CD4-positive, alpha-beta T cell (primary cell): ENCODE results near the gene ZNF69. TPM values are rescaled to one million over a fixed set of nuclear protein-coding genes. Genes with fewer than 3 reads are reported as not detected.
"Not testable (repeated sequence)": the region's sequence is repeated elsewhere in the genome, so short reads cannot be mapped to it uniquely, and the experiment has no call there.

ENCODE experiments used
- ATAC-seq: fragments of 200-7000 bp; cut with Tn5 transposase; one replicate; pipeline ENCODE4 v1.10.0; 2022; ENCODE audit warnings: mild to moderate bottlenecking; ENCODE audit not compliant: poor library complexity
- CTCF ChIA-PET: fragments of 350-600 bp; sonication (Branson Sonifier 250); formaldehyde crosslinking; loops from one replicate; lab custom pipeline; 2021; ENCODE audit warnings: antibody characterized with exemption, inconsistent platforms; lab: Charles Lee
- POLR2A ChIA-PET: fragments of 350-600 bp; sonication (Branson Sonifier 250); formaldehyde crosslinking; loops from one replicate; lab custom pipeline; 2021; ENCODE audit warnings: antibody characterized with exemption, inconsistent platforms; lab: Charles Lee
- DNase-seq, 14 experiments: peaks; one replicate each; pipeline ENCODE4 v3.0.0-alpha.2; 2013 to 2020; ENCODE audit warnings: mixed read lengths in 2 of 14
- H3K27ac ChIP-seq, 2 donors: one replicate each; pipeline versions ENCODE4 v1.5.1 to v1.7.0; 2013; ENCODE audit warnings: low read length in 2 of 2, low read depth in 1 of 2, mild to moderate bottlenecking in 1 of 2
- H3K27me3 ChIP-seq, 2 experiments: 1 replicate in 1 of 2; 2 replicates in 1 of 2; pipeline versions ENCODE4 v1.6.1 to v1.7.0; 2013; ENCODE audit warnings: low read length in 2 of 2, control low read depth in 1 of 2, mild to moderate bottlenecking in 1 of 2, moderate library complexity in 1 of 2; ENCODE audit not compliant: insufficient read depth in 2 of 2, control insufficient read depth in 1 of 2
- H3K36me3 ChIP-seq: one replicate; pipeline ENCODE4 v1.6.1; 2013; ENCODE audit warnings: low read length, control low read depth; ENCODE audit not compliant: insufficient read depth
- H3K4me1 ChIP-seq: one replicate; pipeline ENCODE4 v1.6.1; 2013; ENCODE audit warnings: low read length, control low read depth; ENCODE audit not compliant: insufficient read depth
- H3K4me3 ChIP-seq: one replicate; pipeline ENCODE4 v1.5.1; 2013; ENCODE audit warnings: mild to moderate bottlenecking, low read length, moderate library complexity
- H3K9me3 ChIP-seq, 2 experiments: 1 replicate in 1 of 2; 2 replicates in 1 of 2; pipeline versions ENCODE4 v1.6.1 to v1.7.0; 2013; ENCODE audit warnings: low read length in 2 of 2, mild to moderate bottlenecking in 2 of 2, control low read depth in 1 of 2, moderate library complexity in 1 of 2; ENCODE audit not compliant: control insufficient read depth in 1 of 2, insufficient read depth in 1 of 2
- H3K27ac Mint-ChIP-seq: one replicate; pipeline ENCODE4 v1.8.0; 2020; ENCODE audit warnings: mixed read lengths
- H3K27me3 Mint-ChIP-seq: one replicate; pipeline ENCODE4 v1.8.0; 2021; ENCODE audit warnings: mixed read lengths
- H3K36me3 Mint-ChIP-seq: one replicate; pipeline ENCODE4 v1.8.0; 2021; ENCODE audit warnings: low read depth, mixed read lengths
- H3K4me1 Mint-ChIP-seq: one replicate; pipeline ENCODE4 v1.8.0; 2021; ENCODE audit warnings: low read depth, mixed read lengths
- H3K4me3 Mint-ChIP-seq: one replicate; pipeline ENCODE4 v1.8.0; 2020; ENCODE audit warnings: mild to moderate bottlenecking, mixed read lengths
- H3K9me3 Mint-ChIP-seq: one replicate; pipeline ENCODE4 v1.8.0; 2020; ENCODE audit warnings: mixed read lengths
- intact Hi-C, 2 experiments: fragments of 100-400 bp; cut with DNase I in 1 of 2; cut with micrococcal nuclease in 1 of 2; formaldehyde crosslinking; loops; one replicate each; pipeline versions ENCODE4 v1.15.1 to v1.9.0; 2023 to 2025; cut with DNase I, micrococcal nuclease
- total RNA-seq, 174 experiments: library from RNA in 2 of 174; stranded (reverse) in 2 of 174; gene quantifications; one replicate each; pipeline ENCODE4 v1.2.3 and lab custom pipeline; 2021 to 2026
- TF ChIP-seq, protein P1 (sequence below): fragments of 200-600 bp; IDR thresholded peaks from one replicate; pipeline ENCODE4 v1.8.0; 2022; ENCODE audit warnings: antibody characterized with exemption, mild to moderate bottlenecking

The ZNF69 gene
- total RNA-seq, 2 experiments from 2014 or later: 2.4 to 3.5 TPM

GRCh38 chr19:11905928-11906327 lies 18.3 kb downstream of the ZNF69 start:
- CTCF ChIA-PET: no interaction called here
- H3K27ac Mint-ChIP-seq: no peak overlapping the region
- H3K4me3 ChIP-seq: no peak overlapping the region
- no peak for ATAC-seq
- no peaks in the 10 kb centered on the region for H3K4me1 ChIP-seq
- TF ChIP-seq, protein P1, sequence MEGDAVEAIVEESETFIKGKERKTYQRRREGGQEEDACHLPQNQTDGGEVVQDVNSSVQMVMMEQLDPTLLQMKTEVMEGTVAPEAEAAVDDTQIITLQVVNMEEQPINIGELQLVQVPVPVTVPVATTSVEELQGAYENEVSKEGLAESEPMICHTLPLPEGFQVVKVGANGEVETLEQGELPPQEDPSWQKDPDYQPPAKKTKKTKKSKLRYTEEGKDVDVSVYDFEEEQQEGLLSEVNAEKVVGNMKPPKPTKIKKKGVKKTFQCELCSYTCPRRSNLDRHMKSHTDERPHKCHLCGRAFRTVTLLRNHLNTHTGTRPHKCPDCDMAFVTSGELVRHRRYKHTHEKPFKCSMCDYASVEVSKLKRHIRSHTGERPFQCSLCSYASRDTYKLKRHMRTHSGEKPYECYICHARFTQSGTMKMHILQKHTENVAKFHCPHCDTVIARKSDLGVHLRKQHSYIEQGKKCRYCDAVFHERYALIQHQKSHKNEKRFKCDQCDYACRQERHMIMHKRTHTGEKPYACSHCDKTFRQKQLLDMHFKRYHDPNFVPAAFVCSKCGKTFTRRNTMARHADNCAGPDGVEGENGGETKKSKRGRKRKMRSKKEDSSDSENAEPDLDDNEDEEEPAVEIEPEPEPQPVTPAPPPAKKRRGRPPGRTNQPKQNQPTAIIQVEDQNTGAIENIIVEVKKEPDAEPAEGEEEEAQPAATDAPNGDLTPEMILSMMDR: no peak
- POLR2A ChIA-PET: no interaction called here
- H3K27me3 ChIP-seq: no peaks in the 10 kb centered on the region
- H3K27me3 Mint-ChIP-seq: no peaks in the 10 kb centered on the region
- peaks cover 26 to 51% of the 10 kb centered on the region in 2 experiments for H3K9me3 ChIP-seq
- H3K27ac ChIP-seq: no peak overlapping the region
- DNase-seq: no peak
- no peaks in the 10 kb centered on the region for H3K4me1 Mint-ChIP-seq
- intact Hi-C loops: no loop called here
- peaks cover 8% of the 10 kb centered on the region for H3K9me3 Mint-ChIP-seq
- H3K36me3 ChIP-seq: peaks cover 13% of the 10 kb centered on the region
- no peak overlapping the region for H3K4me3 Mint-ChIP-seq
- peaks cover 84% of the 10 kb centered on the region for H3K36me3 Mint-ChIP-seq

DNA sequence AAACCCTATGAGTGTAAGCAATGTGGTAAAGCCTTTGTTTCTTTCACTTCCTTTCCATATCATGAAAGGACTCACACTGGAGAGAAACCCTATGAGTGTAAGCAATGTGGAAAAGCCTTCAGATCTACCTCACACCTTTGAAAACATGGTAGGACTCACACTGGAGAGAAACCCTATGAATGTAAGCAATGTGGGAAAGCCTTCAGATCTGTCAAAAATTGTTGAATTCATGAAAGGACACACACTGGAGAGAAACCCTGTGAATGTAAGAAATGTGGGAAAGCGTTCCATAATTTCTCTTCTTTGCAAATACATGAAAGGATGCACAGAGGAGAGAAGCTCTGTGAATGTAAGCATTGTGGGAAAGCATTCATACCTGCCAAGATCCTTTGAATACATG lies 24.4 kb downstream of the ZNF69 start:
- not testable (repeated sequence) for ATAC-seq, H3K4me3 ChIP-seq

DNA sequence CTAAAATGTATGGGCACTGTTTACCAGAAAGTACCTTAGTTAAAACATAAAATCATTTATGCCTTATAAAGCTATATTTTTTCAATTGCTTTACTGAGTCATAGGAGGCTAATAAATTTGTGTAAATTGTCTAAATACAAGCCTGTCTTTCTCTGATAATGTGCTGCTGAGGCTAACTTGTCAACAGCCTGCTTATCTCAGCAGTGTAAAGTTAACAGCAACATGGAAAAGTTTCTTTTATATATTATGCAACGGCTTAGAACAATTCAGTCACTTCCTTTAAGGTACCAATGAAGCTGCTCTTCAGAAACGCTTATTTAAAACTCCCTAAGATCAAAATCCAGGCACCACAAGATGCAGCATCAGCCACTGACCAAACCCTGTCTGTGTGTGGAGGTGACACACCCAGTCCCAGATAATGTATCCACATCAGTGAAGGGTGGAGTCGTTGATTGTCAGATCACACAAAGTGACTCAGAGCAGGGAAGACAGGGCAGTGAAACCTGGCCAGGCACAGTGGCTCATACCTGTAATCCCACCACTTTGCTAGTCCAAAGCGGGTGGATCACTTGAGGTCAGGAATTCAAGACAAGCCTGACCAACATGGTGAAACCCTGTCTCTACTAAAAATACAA lies 27.0 kb downstream of the ZNF69 start:
- H3K36me3 Mint-ChIP-seq: peaks cover 31% of the 10 kb centered on the region
- POLR2A ChIA-PET, intact Hi-C loops, H3K9me3 Mint-ChIP-seq, H3K4me1 ChIP-seq, H3K36me3 ChIP-seq, H3K4me1 Mint-ChIP-seq, H3K27me3 Mint-ChIP-seq, DNase-seq, H3K4me3 ChIP-seq, H3K4me3 Mint-ChIP-seq, H3K27me3 ChIP-seq, H3K27ac ChIP-seq, CTCF ChIA-PET, ATAC-seq, H3K27ac Mint-ChIP-seq: not testable (repeated sequence)
- H3K9me3 ChIP-seq: peaks cover 24 to 39% of the 10 kb centered on the region in 2 experiments

More for the DNA sequence above, 24.4 kb downstream of the ZNF69 start:
- H3K4me1 Mint-ChIP-seq, DNase-seq, H3K27ac Mint-ChIP-seq, H3K36me3 ChIP-seq, CTCF ChIA-PET, H3K27ac ChIP-seq, H3K4me1 ChIP-seq, H3K4me3 Mint-ChIP-seq, intact Hi-C loops, H3K27me3 ChIP-seq, POLR2A ChIA-PET, H3K9me3 Mint-ChIP-seq, H3K27me3 Mint-ChIP-seq: not testable (repeated sequence)
- peaks cover 22 to 39% of the 10 kb centered on the region in 2 experiments for H3K9me3 ChIP-seq
- peaks cover 57% of the 10 kb centered on the region for H3K36me3 Mint-ChIP-seq

DNA sequence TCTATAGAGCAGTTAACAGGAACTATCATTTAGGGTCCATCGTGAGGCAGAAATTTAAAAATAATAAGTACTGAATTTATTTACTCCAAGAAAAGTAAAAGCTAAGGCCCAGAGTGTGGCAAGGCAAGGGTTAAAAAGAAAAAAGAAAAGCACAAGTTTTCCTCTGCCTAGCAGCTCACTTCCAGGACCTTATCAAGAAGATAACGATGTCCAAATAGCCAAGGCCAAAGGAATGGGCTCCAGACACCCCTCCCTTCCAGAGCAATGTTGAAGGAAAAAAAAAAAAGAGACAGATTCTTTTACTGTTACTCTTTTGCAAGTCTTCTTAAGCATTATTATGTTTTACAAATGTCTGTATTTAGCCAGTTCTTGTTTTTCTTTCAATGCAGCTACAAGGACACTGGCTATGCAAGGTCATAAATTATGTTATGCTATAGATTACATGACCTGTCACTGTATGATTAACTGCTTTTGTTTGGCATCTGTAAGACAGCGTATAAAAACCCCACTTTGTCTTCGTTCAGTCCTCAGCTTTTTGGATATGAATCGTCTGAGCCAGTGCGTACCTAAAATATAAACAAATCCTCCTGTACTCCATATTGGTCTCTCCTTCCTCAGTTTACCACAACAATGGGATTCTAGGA lies 34.4 kb downstream of the ZNF69 start:
- DNase-seq (no peak), ATAC-seq (no peak)
- ChIA-PET CTCF (interaction anchor here (1.2 to 3.9 kb wide), 3 partner anchors 42 to 138 kb away, joined by 3 to 79 read pairs (median 25); partner anchors contain the start of gene ZNF763), POLR2A (interaction anchor here (1.0 to 4.0 kb wide), 2 partner anchors 42 to 66 kb away, joined by 4 to 65 read pairs; no protein-coding TSS in a partner anchor)
- no peaks in the 10 kb centered on the region for H3K36me3 ChIP-seq
- peaks cover 33% of the 10 kb centered on the region for H3K4me1 ChIP-seq
- TF ChIP-seq, protein P1: no peak
- H3K27ac ChIP-seq: no peak overlapping the region
- intact Hi-C loops: loop anchor here (2.0 to 5.0 kb wide), 3 partner anchors 41 to 745 kb away; partner anchors contain the start of genes MAN2B1 (in 1 of the 2) and WDR83 (in 1 of the 2)
- H3K27me3 ChIP-seq: no peaks in the 10 kb centered on the region
- Mint-ChIP-seq H3K9me3 (no peaks in the 10 kb centered on the region), H3K27ac (no peak overlapping the region), H3K4me1 (peaks cover 30% of the 10 kb centered on the region), H3K36me3 (peaks cover 25% of the 10 kb centered on the region), H3K27me3 (no peaks in the 10 kb centered on the region), H3K4me3 (no peak overlapping the region)
- no peak overlapping the region for H3K4me3 ChIP-seq
- peaks cover 0 to 3% of the 10 kb centered on the region in 2 experiments for H3K9me3 ChIP-seq
